ENCODE results near the gene MMP7. TPM values are rescaled to one million over a fixed set of nuclear protein-coding genes. Genes with fewer than 3 reads are reported as not detected.

MMP7 gene
- total RNA-seq, 1 donor from 2014 or later, result not detected

DNA sequence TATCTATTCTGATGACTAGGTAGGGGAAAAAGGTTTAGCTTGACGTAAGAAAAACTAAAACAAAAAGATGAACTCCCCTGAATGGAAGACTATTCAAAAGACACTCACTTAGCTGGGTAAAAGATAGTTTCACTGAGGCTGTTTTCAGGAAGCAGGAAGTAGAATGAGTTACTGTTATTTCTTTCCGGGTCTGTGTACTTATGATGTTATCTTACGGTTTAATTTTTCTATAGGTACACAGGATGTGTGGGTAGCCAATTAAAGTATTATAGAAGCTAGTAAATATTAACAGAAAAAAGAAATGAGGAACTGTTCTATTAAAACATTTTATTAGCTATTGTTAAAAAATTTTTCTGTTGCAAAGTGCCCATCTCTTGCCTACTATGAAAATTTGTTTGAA, 45.8 kb upstream of the MMP7 start:
- TF ChIP-seq EZH2phosphoT487 (IDR thresholded peaks at IDR 0.05) (no peak), EZH2 (IDR thresholded peaks at IDR 0.05) (no peak)
- TF ChIP-seq, protein P1, sequence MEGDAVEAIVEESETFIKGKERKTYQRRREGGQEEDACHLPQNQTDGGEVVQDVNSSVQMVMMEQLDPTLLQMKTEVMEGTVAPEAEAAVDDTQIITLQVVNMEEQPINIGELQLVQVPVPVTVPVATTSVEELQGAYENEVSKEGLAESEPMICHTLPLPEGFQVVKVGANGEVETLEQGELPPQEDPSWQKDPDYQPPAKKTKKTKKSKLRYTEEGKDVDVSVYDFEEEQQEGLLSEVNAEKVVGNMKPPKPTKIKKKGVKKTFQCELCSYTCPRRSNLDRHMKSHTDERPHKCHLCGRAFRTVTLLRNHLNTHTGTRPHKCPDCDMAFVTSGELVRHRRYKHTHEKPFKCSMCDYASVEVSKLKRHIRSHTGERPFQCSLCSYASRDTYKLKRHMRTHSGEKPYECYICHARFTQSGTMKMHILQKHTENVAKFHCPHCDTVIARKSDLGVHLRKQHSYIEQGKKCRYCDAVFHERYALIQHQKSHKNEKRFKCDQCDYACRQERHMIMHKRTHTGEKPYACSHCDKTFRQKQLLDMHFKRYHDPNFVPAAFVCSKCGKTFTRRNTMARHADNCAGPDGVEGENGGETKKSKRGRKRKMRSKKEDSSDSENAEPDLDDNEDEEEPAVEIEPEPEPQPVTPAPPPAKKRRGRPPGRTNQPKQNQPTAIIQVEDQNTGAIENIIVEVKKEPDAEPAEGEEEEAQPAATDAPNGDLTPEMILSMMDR (IDR thresholded peaks at IDR 0.05), result no peak
- H3K79me2 ChIP-seq (ENCODE audit: low read depth), result no peaks in the 10 kb centered on the region
- Mint-ChIP-seq H3K9me3 (no peaks in the 10 kb centered on the region), H3K4me1 (no peaks in the 10 kb centered on the region), H3K27me3 (ENCODE audit: insufficient read depth, low read depth) (no peaks in the 10 kb centered on the region), H3K36me3 (no peaks in the 10 kb centered on the region), H3K4me3 (no peak overlapping the region), H3K27ac (no peak overlapping the region)
- no peak overlapping the region for H3K4me3 ChIP-seq
- H3K36me3 ChIP-seq, result no peaks in the 10 kb centered on the region
- no peak overlapping the region for H3K27ac ChIP-seq
- no peak overlapping the region for H3K9ac ChIP-seq
- no peak overlapping the region for H2AFZ ChIP-seq (replicated peaks)
- H3K4me2 ChIP-seq, result no peak overlapping the region
- no peaks in the 10 kb centered on the region for H4K20me1 ChIP-seq (ENCODE audit: low read depth)
- no peaks in the 10 kb centered on the region for H3K27me3 ChIP-seq
- no peaks in the 10 kb centered on the region for H3F3A ChIP-seq (ENCODE audit: low read depth)
- H3K9me3 ChIP-seq (ENCODE audit: low read depth), result no peaks in the 10 kb centered on the region
- DNase-seq (ENCODE audit: low spot score), result no peak
- no peaks in the 10 kb centered on the region for H3K4me1 ChIP-seq

DNA sequence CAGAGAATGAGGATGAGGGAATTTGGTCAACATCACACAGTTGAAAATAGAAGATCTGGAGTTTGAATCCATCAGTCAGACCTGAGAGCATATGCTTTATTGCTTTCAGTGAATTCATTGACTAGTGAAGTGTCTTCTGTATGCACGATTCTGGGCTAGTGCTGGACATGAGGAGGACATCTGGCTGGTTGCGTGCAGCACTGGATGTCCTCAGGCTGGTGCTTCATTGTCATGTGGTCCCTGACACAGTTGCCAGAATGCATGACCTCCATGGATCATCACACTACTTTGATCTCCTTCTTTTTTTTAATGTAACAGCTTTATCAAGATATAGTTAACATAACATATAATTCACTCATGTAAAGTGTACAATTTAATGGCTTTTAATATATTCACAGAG, 44.5 kb upstream of the MMP7 start:
- Mint-ChIP-seq H3K4me3 (no peak overlapping the region), H3K4me1 (no peaks in the 10 kb centered on the region), H3K36me3 (no peaks in the 10 kb centered on the region), H3K9me3 (no peaks in the 10 kb centered on the region), H3K27ac (no peak overlapping the region), H3K27me3 (ENCODE audit: insufficient read depth, low read depth) (no peaks in the 10 kb centered on the region)
- Histone ChIP-seq H3K27me3 (no peaks in the 10 kb centered on the region), H3K4me1 (no peaks in the 10 kb centered on the region), H3K36me3 (no peaks in the 10 kb centered on the region), H3K9ac (no peak overlapping the region), H3K79me2 (ENCODE audit: low read depth) (no peaks in the 10 kb centered on the region), H3K27ac (no peak overlapping the region), H3K4me3 (no peak overlapping the region), H3K4me2 (no peak overlapping the region), H3K9me3 (ENCODE audit: low read depth) (no peaks in the 10 kb centered on the region), H4K20me1 (ENCODE audit: low read depth) (no peaks in the 10 kb centered on the region), H2AFZ (replicated peaks) (no peak overlapping the region), H3F3A (ENCODE audit: low read depth) (no peaks in the 10 kb centered on the region)
- no peak for DNase-seq (ENCODE audit: low spot score)
- TF ChIP-seq, protein P1 (IDR thresholded peaks at IDR 0.05), result no peak
- no peak for TF ChIP-seq EZH2 (IDR thresholded peaks at IDR 0.05)
- no peak for TF ChIP-seq EZH2phosphoT487 (IDR thresholded peaks at IDR 0.05)

DNA sequence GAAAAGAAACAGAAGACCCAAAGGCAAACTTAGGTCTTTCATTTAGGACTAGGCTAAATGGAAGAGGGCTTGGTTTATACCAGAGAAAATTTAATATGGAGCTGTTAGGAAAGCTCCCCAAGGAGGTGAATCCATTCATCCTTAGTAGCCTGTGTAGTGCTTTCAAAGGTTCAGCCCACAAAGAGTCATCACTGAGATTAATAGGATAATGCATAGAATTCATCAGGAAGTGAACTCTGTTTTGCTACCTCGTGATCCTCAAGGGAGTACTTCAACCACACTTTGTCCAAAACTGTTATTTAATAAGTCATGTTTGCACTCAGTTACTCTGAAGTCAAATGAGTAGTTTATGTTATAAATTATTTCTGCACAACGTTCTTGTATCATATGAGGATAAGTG, 43.3 kb upstream of the MMP7 start:
- Mint-ChIP-seq H3K4me1 (no peaks in the 10 kb centered on the region), H3K27me3 (ENCODE audit: insufficient read depth, low read depth) (peaks cover 2% of the 10 kb centered on the region), H3K36me3 (no peaks in the 10 kb centered on the region), H3K4me3 (no peak overlapping the region), H3K27ac (no peak overlapping the region), H3K9me3 (peaks cover 6% of the 10 kb centered on the region)
- no peaks in the 10 kb centered on the region for H3K36me3 ChIP-seq
- DNase-seq (ENCODE audit: low spot score), result no peak
- no peaks in the 10 kb centered on the region for H3K9me3 ChIP-seq (ENCODE audit: low read depth)
- H3K27ac ChIP-seq, result no peak overlapping the region
- H3K4me3 ChIP-seq, result no peak overlapping the region
- H2AFZ ChIP-seq (replicated peaks), result no peak overlapping the region
- H3F3A ChIP-seq (ENCODE audit: low read depth), result no peaks in the 10 kb centered on the region
- H3K9ac ChIP-seq, result no peak overlapping the region
- no peak overlapping the region for H3K4me2 ChIP-seq
- TF ChIP-seq EZH2 (IDR thresholded peaks at IDR 0.05) (no peak), EZH2phosphoT487 (IDR thresholded peaks at IDR 0.05) (no peak)
- TF ChIP-seq, protein P1 (IDR thresholded peaks at IDR 0.05), result no peak
- no peaks in the 10 kb centered on the region for H3K27me3 ChIP-seq
- no peaks in the 10 kb centered on the region for H3K79me2 ChIP-seq (ENCODE audit: low read depth)
- H3K4me1 ChIP-seq, result no peaks in the 10 kb centered on the region
- H4K20me1 ChIP-seq (ENCODE audit: low read depth), result no peaks in the 10 kb centered on the region

All from neural progenitor cell (in vitro differentiated cells).